Measurements from ENCODE around the gene NPIPA2.
A peak's percentile ranks its signal among the peaks of the same experiment; 100 is the strongest.
"Not testable (repeated sequence)": the region's sequence is repeated elsewhere in the genome, so short reads cannot be mapped to it uniquely, and the experiment has no call there.

Gene NPIPA2

GRCh38 chr16:14742273-14743128, at the start of gene NPIPA2:
Gene NPIPA2 (plus strand): TSS chr16:14742533. CDS start chr16:14748066, 5,533 bp downstream.
- ATAC-seq = peak; percentile 100
- not testable (repeated sequence) for H3K36me3 Mint-ChIP-seq; H3K4me1 Mint-ChIP-seq; H3K27ac Mint-ChIP-seq; DNase-seq (ENCODE audit: low spot score in 2 of 2); H3K9me3 Mint-ChIP-seq; H3K4me3 Mint-ChIP-seq

- not testable (repeated sequence) for H3K36me3 Mint-ChIP-seq; DNase-seq (ENCODE audit: low spot score in 2 of 2); H3K27ac Mint-ChIP-seq; H3K9me3 Mint-ChIP-seq; H3K4me1 Mint-ChIP-seq; ATAC-seq; H3K4me3 Mint-ChIP-seq
These were observed 48.2 kb upstream of the NPIPA2 start, which contains the start of gene PLA2G10 for GRCh38 chr16:14694129-14694528. Gene PLA2G10 (minus strand): TSS chr16:14694308. CDS start chr16:14694229, 79 bp downstream.

GRCh38 chr16:14701859-14702258, 40.5 kb upstream of the NPIPA2 start:
- H3K4me3 Mint-ChIP-seq; H3K9me3 Mint-ChIP-seq; ATAC-seq; H3K4me1 Mint-ChIP-seq; DNase-seq (ENCODE audit: low spot score in 2 of 2); H3K27ac Mint-ChIP-seq; H3K36me3 Mint-ChIP-seq: not testable (repeated sequence)

GRCh38 chr16:14702672-14703071, 39.7 kb upstream of the NPIPA2 start:
- not testable (repeated sequence) for H3K4me3 Mint-ChIP-seq; H3K9me3 Mint-ChIP-seq; DNase-seq (ENCODE audit: low spot score in 2 of 2); H3K36me3 Mint-ChIP-seq; H3K27ac Mint-ChIP-seq; H3K4me1 Mint-ChIP-seq
- peak; percentile 9 for ATAC-seq

- DNase-seq (ENCODE audit: low spot score in 2 of 2); H3K36me3 Mint-ChIP-seq; H3K9me3 Mint-ChIP-seq; H3K27ac Mint-ChIP-seq; H3K4me1 Mint-ChIP-seq; H3K4me3 Mint-ChIP-seq: not testable (repeated sequence)
- ATAC-seq = peak; percentile 99
These were observed 38.9 kb upstream of the NPIPA2 start, which contains the start of gene NPIPA3 for GRCh38 chr16:14703156-14704011. Gene NPIPA3 (plus strand): TSS chr16:14703411. CDS start chr16:14708944, 5,533 bp downstream.

- DNase-seq (ENCODE audit: low spot score in 2 of 2); H3K4me3 Mint-ChIP-seq; H3K9me3 Mint-ChIP-seq; H3K4me1 Mint-ChIP-seq; H3K27ac Mint-ChIP-seq; ATAC-seq; H3K36me3 Mint-ChIP-seq: not testable (repeated sequence)
These were observed 9.1 kb upstream of the NPIPA2 start for GRCh38 chr16:14733233-14733632.

GRCh38 chr16:14740832-14741385, 1.4 kb upstream of the NPIPA2 start:
- not testable (repeated sequence) for ATAC-seq; H3K27ac Mint-ChIP-seq; H3K4me3 Mint-ChIP-seq; H3K4me1 Mint-ChIP-seq; H3K9me3 Mint-ChIP-seq; H3K36me3 Mint-ChIP-seq; DNase-seq (ENCODE audit: low spot score in 2 of 2)

- H3K4me3 Mint-ChIP-seq; H3K27ac Mint-ChIP-seq; H3K4me1 Mint-ChIP-seq; H3K36me3 Mint-ChIP-seq; DNase-seq (ENCODE audit: low spot score in 2 of 2); ATAC-seq; H3K9me3 Mint-ChIP-seq: not testable (repeated sequence)
These were observed 539 bp upstream of the NPIPA2 start for GRCh38 chr16:14741794-14742193.

GRCh38 chr16:14773654-14774053, 31.3 kb downstream of the NPIPA2 start:
- DNase-seq (ENCODE audit: low spot score in 2 of 2); H3K9me3 Mint-ChIP-seq; H3K27ac Mint-ChIP-seq; H3K36me3 Mint-ChIP-seq; H3K4me3 Mint-ChIP-seq; H3K4me1 Mint-ChIP-seq; ATAC-seq: not testable (repeated sequence)

GRCh38 chr16:14775624-14776023, 33.3 kb downstream of the NPIPA2 start:
- H3K4me1 Mint-ChIP-seq; DNase-seq (ENCODE audit: low spot score in 2 of 2); H3K27ac Mint-ChIP-seq; H3K4me3 Mint-ChIP-seq; H3K36me3 Mint-ChIP-seq; ATAC-seq; H3K9me3 Mint-ChIP-seq: not testable (repeated sequence)

- ATAC-seq; H3K4me1 Mint-ChIP-seq; H3K27ac Mint-ChIP-seq; H3K9me3 Mint-ChIP-seq; DNase-seq (ENCODE audit: low spot score in 2 of 2); H3K36me3 Mint-ChIP-seq; H3K4me3 Mint-ChIP-seq: not testable (repeated sequence)
These were observed 34.4 kb downstream of the NPIPA2 start for GRCh38 chr16:14776763-14777162.

- H3K27ac Mint-ChIP-seq, ATAC-seq, H3K9me3 Mint-ChIP-seq: not testable (repeated sequence)
These were observed 37.1 kb downstream of the NPIPA2 start for GRCh38 chr16:14779368-14779877.

GRCh38 chr16:14786180-14786579, 43.8 kb downstream of the NPIPA2 start:
- H3K27ac Mint-ChIP-seq; DNase-seq (ENCODE audit: low spot score in 2 of 2): not testable (repeated sequence)

More at GRCh38 chr16:14779368-14779877, 37.1 kb downstream of the NPIPA2 start:
- DNase-seq (ENCODE audit: low spot score in 2 of 2); H3K36me3 Mint-ChIP-seq; H3K4me1 Mint-ChIP-seq; H3K4me3 Mint-ChIP-seq: not testable (repeated sequence)

GRCh38 chr16:14789577-14789976, 47.2 kb downstream of the NPIPA2 start:
- H3K4me3 Mint-ChIP-seq; DNase-seq (ENCODE audit: low spot score in 2 of 2); H3K27ac Mint-ChIP-seq; ATAC-seq; H3K4me1 Mint-ChIP-seq; H3K9me3 Mint-ChIP-seq; H3K36me3 Mint-ChIP-seq: not testable (repeated sequence)

More at GRCh38 chr16:14786180-14786579, 43.8 kb downstream of the NPIPA2 start:
- ATAC-seq, H3K9me3 Mint-ChIP-seq, H3K36me3 Mint-ChIP-seq, H3K4me1 Mint-ChIP-seq, H3K4me3 Mint-ChIP-seq: not testable (repeated sequence)
